Posterior vena cava (tissue), 2 donors: ENCODE data around the gene C19orf18. TPM values are rescaled to one million over a fixed set of nuclear protein-coding genes. Genes with fewer than 3 reads are reported as not detected.
"Not testable (repeated sequence)": the region's sequence is repeated elsewhere in the genome, so short reads cannot be mapped to it uniquely, and the experiment has no call there.

Experiments
- DNase-seq: peaks from one replicate; pipeline ENCODE4 v3.0.0-alpha.2; 2020; ENCODE audit warnings: low spot score
- intact Hi-C, 2 donors: fragments of 100-400 bp; cut with DNase I; formaldehyde crosslinking; loops; one replicate each; pipeline versions ENCODE4 v1.14.1 to v1.14.2; 2022 to 2023
- long read RNA-seq, 2 donors: library from polyadenylated mRNA; unstranded; transcript quantifications; one replicate each; pipeline ENCODE4 v2.0.0, GENCODE V29; 2020 to 2021
- total RNA-seq, 2 donors: library from RNA; stranded (reverse); fragmentation: NEBNext Ultra II Directional; extraction: Animal tissue kit (Norgen Biotek cat#: 25700); gene quantifications; one replicate each; pipeline ENCODE4 v1.2.1, GENCODE V29; 2021
- donor health status: DM: yes; HTN: yes; CAD: no.
- donor health status: DM: yes; HTN: yes; CAD: no.

C19orf18 gene
- total RNA-seq = 1 to 10 TPM in 1 of 2 donors, under 1 TPM in 1; 0.74 to 1.0 TPM
- long read RNA-seq, donor 1 = 0 reads
- long read RNA-seq, donor 2 = 0 reads

DNA sequence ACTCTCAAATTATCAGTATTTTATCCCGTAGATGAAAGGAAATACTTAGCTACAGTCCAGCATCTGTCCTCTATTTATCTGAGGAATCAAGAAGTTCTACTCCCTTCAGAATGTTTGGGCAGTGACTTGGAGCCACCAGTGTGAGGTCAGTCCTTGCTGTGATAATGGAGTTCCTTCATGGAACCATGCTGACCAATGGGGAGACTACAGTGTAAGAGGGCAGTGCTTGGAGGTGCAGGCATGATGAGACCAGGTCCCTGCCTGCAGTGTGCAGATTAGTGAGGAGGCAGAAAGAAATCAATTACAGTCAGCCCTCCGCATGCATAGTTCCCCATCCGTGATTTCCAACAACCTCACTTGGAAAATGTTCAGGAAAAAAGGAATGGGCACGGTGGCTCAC is at the start of gene C19orf18:
Gene C19orf18, minus strand, starts transcription at position 101 of the 400 bp plus-strand sequence. CDS start 102 bp downstream, outside the sequence.
- DNase-seq = no peak
- intact Hi-C loops = no loop called here

DNA sequence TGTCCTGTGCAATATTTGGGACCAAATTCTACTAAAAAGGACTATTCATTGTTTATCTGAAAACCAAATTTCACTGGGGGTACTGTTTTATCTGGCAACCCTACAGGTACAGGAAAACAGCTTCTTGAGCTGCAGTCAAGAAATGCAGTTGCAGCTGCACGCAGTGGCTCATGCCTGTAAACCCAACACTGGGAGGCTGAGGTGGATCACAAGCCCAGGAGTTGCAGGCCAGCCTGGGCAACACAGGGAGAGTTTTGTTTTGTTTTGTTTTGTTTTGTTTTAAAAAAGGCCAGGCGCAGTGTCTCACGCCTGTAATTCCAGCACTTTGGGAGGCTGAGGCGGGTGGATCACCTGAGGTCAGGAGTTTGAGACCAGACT is 47.9 kb upstream of the C19orf18 start:
- intact Hi-C loops = loop anchor here in 1 of 2 donors (5.0 kb wide), 1 partner anchor 135 kb away; no protein-coding TSS in a partner anchor
- peak; percentile 47 for DNase-seq

DNA sequence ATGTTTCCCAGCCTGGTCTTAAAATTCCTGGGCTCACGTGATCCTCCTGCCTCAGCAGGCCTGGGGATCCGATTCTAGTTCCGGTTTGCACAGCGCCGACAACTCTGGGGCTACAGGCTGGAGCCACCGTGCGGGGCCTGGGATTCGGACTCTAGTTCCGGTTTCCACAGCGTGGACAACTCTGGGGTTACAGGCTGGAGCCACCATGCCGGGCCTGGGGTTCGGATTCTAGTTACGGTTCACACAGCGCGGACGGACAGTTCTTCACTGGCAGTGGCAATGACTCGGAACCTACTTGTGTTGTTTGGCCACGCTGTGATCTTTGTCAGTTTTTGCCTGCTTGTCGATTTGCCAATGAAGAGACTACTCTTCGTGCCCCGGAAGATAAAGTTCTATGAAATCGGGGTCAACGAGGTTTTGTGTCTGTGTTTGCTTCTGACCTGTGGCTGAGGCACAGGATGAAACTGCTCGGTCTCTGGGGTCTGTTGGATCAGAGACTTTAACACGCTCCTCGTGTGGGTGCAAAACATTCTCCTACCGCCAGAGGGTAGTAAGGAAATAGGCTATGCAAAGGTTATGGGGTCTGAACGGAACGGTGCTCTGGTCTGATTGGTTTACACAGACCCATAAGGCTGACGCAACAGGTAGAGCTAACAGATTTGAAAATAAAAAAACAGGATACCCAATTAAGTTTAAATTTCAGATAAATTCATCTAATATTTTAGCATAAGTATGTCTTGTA is 47.4 kb upstream of the C19orf18 start:
- intact Hi-C loops = loop anchor here in 1 of 2 donors (5.0 kb wide), 1 partner anchor 136 kb away; no protein-coding TSS in a partner anchor
- peak; percentile 38 for DNase-seq

DNA sequence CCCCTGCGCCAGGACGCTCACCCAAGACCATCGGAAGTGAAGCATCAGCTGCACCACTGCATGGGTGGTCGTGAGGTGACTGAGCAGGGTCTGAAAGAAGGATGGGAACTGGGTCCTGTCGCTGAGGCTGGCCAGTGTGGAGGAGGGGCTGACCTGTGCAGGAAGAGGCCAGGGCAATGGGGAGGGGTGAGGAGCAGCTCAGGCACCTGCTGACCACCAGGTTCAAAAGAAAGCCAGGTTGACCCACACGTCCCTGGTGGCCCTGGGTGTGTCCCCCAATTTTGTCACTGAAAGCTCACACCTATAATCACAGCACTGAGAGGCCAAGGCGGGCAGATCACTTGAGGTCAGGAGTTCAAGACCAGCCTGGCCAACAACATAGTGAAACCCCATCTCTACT is 45.8 kb upstream of the C19orf18 start:
- DNase-seq = peak; percentile 64
- intact Hi-C loops = loop anchor here in 1 of 2 donors (5.0 kb wide), 1 partner anchor 137 kb away; no protein-coding TSS in a partner anchor

DNA sequence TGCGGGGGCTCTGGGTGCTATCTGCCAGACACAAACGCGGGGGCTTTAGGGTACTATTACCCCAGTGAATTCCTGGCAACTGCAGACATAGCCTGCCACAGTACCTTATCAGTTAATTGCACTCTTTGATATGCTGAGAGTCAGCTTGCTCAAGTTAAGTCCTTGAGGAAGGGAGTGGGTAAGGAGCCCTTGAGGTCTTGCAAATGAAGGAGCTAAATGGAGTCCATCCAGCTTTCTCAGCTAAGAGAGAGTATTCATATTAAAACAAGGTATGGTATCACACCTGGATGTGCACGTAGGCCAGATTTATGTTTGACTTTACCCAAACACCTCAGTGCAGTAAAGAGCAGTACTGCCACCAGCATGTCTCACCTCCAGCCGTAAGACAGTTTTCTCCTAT is 39.8 kb upstream of the C19orf18 start:
- DNase-seq = no peak
- intact Hi-C loops = no loop called here

DNA sequence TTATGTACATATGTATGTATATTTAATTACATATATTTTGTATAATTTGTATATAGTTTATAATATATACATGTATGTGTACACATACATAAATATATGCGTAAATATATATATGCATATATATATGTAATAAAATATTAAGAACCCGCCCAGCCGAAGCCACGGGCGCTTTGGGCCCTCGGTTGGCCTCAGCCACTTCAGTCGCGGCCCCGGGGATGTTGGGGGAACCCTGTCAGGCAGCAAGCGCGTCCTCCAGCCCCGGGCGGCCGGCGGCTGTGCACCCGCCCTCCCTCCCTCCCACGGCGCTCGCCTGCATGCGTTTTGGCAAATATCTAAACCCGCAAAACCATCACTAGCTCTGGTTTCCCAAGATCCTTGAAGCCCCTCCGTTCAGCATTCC is 36.2 kb upstream of the C19orf18 start:
- DNase-seq = no peak
- intact Hi-C loops = no loop called here

DNA sequence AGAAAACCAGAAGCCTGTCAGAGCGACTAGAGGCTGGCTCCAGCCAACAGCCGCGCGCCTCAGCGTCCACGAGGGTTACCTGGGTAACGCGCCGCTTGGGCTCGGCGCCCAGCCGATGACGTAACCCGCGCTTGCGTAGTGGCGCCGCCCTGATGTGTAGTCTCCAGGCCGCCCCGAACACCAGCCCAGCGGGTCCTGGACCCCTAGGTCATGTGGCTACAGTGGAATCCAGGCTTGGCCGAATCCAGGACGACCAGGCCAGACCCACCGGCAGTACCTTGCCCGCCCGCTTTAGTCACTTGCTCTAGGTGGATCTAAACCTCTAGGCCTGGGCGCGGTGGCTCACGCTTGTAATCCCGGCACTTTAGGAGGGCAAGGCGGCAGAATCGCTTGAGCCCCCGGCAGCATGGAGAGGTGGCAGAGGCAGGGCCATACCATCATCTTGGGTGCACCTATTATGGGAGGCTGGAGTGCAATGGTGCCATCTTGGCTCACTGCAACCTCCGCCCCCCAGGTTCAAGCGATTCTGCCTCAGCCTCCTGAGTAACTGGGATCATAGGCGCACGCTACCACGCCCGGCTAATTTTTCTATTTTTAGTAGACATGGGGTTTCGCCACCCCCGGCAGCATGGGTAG is 35.5 kb upstream of the C19orf18 start:
- peak; percentile 91 for DNase-seq
- intact Hi-C loops = no loop called here

DNA sequence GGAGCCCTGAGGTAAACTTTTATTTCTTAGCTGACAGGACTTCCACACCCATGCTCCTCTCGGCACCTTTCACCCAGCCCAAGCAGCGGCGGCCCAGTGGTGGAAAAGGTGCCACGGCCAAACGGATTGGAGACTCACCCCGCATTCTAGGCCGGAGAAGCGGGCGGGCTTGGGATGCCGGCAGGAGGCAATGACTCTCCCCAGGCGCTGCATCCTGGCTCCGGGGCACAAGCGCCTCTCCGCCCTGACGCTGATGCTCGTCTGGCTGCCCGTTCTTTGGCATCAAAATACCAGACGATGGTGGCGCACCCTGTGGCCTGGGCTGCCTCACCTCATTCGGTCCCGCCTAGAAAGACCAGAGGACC is 34.9 kb upstream of the C19orf18 start:
- intact Hi-C loops = no loop called here

DNA sequence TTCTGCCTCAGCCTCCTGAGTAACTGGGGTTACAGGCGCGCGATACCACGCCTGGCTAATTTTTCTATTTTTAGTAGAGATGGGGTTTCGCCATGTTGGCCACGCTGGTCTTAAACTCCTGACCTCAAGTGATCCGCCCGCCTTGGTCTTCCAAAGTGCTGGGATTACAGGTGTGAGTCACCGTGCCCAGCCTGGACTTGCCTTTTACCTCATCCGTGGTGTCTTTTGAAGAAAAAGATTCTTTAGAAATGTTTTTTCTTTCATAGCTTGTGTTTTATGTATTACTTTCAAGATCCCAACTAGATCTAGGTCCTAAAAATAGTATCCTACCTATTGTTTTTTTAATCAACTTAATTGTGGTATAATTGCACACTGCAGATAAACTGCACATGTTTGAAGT is 34.5 kb upstream of the C19orf18 start:
- DNase-seq, intact Hi-C loops: not testable (repeated sequence)

More for the DNA sequence above, 34.9 kb upstream of the C19orf18 start:
- no peak for DNase-seq

DNA sequence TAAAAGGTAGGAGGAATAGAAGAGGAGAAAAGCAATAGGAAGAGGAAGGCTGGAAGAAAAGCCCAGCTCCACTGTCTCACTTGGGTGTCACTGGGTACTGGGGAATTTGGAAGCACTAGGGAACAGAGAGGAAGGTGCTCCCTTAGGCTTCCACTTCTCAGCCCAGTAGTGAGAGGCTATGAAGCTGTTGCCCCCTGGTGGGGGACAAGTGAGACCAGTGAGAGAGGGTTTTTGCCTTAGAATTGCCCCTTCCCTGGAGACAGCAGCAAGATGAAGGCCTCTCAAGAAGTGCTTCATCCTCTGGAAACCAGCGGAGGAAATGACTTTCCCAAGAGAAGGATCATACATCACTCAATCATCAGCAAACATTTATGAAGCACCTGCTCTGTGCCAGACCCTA is 33.0 kb upstream of the C19orf18 start:
- intact Hi-C loops = no loop called here
- no peak for DNase-seq

DNA sequence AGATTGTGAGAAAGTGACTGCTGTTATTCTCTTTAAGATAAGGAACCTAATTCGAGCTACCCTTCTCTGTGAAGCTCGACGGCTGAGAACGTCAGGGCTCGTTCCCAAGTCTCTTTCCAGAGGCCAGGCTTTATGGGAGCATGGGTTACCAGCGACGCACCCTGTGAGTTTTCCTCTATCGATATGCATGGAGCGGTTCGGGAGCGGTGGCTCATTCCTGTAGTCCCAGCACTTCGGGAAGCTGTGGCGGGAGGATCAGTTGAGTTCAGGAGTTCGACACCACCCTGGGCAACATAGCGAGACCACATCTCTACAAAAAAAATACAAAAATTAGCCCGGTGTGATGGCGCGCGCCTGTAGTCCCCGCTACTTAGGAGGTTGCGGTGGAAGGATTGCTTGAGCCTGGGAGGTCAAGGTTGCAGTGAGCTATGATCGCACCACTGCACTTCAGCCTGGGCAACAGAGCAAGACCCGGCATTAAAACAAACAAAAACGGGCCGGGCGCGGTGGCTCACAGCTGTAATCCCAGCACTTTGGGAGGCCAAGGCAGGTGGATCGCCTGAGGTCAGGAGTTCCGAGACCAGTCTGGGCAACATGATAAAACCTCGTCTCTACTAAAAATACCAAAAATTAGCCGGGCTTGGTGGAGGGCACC is 29.0 kb upstream of the C19orf18 start:
- no peak for DNase-seq
- intact Hi-C loops = no loop called here

DNA sequence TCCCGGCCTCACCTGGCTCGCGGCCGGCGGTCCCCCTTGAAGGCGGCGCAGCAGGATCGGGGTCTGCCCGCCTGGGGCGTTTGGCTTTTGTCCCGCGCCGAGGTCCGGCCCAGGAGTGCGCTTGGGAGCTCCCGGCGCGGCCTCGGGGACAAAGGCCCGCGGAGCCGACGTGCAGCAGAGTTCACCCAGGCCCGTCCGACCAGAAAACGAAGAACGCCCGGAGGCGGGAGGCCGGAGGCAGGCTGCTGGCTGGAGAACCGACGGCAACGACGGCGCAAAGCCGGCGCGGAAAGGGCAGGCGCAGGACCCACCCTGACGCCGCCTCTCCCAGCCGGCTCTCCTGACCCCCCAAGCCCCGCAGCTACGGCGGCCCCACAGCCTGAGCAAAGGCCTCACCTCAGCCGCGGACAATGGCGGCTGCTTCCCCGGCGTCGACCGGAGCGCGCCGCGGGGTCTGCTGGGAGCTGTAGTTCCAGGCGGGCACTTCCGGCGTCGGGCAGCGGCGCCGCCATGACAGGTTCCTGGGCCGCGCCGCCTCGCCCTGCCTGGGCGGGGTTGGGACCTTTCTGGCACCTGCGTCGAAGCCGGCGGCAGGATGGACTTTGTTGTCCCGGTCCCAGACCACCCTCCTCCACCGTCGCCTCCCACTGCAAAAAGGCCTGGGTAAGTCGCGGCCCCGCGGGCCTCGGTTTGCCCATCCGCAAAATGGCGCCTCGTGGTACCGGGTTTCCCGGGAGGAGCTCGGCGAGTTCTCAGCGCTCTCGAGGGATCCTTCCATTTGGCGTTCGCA is 28.2 kb upstream of the C19orf18 start, which contains the start of gene ZNF606:
Gene ZNF606, minus strand, starts transcription at position 437 of the 790 bp plus-strand sequence. CDS start 1,501 bp downstream, outside the sequence.
- intact Hi-C loops = no loop called here
- peak; percentile 95 for DNase-seq

DNA sequence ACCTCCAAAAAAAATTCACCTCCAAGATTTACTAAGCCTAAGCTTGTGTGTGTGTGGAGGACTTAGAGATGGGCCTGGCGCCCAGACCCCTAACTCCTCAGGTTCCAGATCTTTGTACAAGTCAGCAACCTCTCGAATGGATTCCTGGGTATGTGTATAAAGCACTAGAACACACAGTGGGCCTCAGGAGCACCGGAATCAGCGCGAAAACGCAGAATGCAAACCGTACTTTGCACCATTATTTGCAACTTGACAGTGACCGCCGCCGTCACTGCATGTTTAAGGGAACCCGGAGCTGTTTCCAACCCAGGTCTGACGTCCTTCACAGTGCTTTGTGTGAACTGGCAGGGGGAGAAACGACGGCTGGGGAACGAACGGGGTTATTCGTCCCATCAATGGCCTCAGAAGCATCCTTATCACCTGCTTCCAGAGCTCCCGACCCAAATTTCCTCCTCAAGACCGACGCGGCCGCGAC is 27.6 kb upstream of the C19orf18 start:
- intact Hi-C loops = no loop called here
- DNase-seq = no peak

DNA sequence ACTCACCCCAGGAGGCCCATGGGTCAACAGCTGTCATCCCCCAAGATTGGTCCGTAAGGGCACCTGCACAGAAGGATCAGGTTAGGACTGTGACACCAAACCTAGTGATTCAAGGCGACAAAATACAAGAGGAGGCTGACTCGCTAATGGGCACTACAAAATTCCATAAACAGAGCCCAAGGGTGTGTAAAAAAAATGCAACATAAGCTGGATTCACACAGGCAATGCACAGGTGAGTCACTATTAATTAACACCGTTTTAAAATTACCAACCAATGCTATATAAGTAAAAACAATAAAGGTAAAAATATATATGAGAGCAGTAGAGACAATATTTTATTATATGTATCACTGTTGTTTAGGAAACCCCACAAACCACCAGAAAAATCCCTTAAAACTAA is 26.3 kb upstream of the C19orf18 start:
- intact Hi-C loops = no loop called here
- no peak for DNase-seq

DNA sequence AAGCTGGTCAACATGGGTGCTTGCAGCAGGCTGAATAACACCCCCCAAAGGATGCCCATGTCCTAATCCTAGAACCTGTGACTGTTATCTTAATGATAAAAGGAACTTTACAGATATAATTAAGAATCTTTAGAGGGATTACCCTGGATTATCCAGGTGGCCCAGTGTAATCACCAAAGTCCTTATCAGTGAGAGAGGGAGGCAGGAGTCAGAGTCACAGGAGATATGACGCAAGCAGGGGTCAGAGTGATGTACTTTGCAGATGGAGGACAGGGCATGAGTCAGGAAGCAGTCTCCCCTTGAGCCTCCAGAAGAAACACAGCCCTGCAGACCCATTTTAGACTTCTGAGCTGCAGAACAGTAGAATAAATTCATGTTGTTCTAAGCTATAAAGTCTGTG is 18.5 kb upstream of the C19orf18 start:
- intact Hi-C loops = loop anchor here in 1 of 2 donors (10.0 kb wide), 1 partner anchor 218 kb away; no protein-coding TSS in a partner anchor
- no peak for DNase-seq

DNA sequence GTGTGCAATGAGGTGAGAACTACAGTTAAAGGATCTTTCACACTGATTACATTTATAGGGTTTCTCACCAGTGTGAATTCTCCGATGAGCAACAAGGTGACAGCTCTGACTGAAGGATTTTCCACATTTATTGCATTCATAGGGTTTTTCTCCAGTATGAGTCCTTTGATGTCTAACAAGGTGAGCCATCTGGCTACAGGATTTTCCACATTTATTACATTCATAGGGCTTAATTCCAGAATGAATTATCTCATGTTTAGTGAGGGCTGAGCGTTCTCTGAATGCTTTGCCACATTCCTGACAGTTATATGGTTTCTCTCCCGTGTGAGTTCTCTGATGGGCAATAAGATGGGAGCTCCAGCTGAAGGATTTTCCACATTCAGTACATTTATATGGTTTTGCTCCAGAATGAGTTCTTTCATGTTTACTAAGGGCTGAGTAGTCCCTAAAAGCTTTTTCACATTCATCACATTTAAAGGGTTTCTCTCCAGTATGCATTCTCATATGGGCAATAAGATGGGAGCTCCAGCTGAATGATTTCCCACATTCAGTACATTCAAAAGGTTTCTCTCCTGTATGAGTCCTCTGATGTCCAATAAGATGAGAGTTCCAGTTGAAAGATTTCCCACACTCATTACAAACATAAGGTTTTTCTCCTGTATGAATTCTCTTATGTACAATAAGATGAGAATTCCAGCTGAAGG is 4.4 kb upstream of the C19orf18 start:
- no peak for DNase-seq
- intact Hi-C loops = no loop called here

DNA sequence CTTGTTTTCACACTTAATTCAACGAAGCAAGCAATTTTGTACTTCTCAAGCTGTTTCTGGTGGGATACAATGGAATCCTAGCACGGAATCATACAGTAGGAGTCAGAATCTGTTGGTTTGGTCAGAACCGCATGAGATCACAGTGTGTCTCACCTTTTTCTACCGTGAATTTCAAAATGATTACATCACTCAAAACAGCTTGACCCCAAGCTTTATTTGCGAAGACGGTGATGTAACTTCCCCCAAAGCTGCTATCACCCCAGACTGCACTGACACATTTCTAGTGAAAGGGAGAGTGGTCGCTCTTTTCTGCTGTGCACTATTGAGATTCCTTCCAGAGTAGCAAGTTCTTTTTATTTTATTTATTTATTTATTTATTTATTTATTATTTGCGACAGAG is 9.6 kb downstream of the C19orf18 start:
- intact Hi-C loops = no loop called here
- no peak for DNase-seq

DNA sequence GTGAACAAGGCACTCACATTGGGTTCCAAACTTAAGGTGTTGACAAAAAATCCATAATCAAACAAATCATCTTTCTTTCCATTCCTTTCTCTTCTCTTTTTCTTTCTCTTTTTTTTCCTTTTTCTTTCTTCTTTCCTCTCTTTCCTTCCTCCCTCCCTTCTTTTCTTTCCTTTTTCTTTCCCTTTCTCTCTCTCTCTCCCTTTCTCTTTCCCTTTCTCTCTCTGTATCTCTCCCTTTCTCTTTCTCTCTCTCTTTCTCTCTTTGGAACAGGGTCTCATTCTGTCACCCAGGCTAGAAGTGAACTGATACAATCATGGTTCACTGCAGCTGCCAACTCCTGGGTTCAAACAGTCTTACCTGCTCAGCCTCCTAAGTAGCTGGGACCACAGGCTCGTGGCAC is 12.5 kb downstream of the C19orf18 start:
- intact Hi-C loops = no loop called here
- DNase-seq = no peak

DNA sequence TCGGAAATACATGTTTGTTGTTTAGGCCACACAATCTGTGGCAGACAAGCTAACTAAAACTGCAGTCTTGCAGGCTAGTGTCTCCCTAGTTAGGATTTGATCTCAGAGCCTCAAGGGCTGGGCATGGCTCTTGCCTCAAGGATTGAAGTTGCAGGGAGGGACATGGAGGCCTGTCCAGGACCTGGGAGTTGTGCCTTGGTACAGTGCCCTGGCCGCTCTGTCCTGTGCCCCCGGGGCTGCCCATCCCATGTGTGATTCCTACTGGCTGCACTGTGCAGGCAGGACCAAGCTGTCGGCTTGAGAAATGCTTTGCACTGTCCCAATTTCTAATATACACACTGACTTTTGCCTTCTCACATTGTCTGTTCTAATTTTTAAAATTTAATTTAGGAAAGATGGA is 19.3 kb downstream of the C19orf18 start:
- intact Hi-C loops = no loop called here
- DNase-seq = no peak
